GM19438 (cell line): ENCODE measurements around the gene ARHGEF33.
A peak's percentile ranks its signal among the peaks of the same experiment; 100 is the strongest.

Experiments used
- ATAC-seq: cut with Tn5 transposase; IDR thresholded peaks from one replicate; pipeline ENCODE4 v1.9.1; 2021; ENCODE audit warnings: low read depth; ENCODE audit not compliant: unreplicated experiment

Gene ARHGEF33

GRCh38 chr2:38889575-38889974 lies at the start of gene ARHGEF33:
ARHGEF33 (plus strand) TSS chr2:38889875; CDS start chr2:38919448, 29,573 bp downstream.
- ATAC-seq, result no peak

GRCh38 chr2:38850045-38850444 lies 39.6 kb upstream of the ARHGEF33 start:
- ATAC-seq, result peak; percentile 99

GRCh38 chr2:38856165-38856564 lies 33.5 kb upstream of the ARHGEF33 start:
- no peak for ATAC-seq

- no peak for ATAC-seq
Observed at GRCh38 chr2:38862476-38862875, 27.2 kb upstream of the ARHGEF33 start.

- ATAC-seq, result no peak
Observed at GRCh38 chr2:38863061-38863695, 26.5 kb upstream of the ARHGEF33 start.

- no peak for ATAC-seq
Observed at GRCh38 chr2:38866773-38867443, 22.8 kb upstream of the ARHGEF33 start.

- ATAC-seq, result no peak
Observed at GRCh38 chr2:38871432-38871831, 18.2 kb upstream of the ARHGEF33 start.

GRCh38 chr2:38873763-38874162 lies 15.9 kb upstream of the ARHGEF33 start:
- no peak for ATAC-seq

GRCh38 chr2:38875227-38875575 lies 14.5 kb upstream of the ARHGEF33 start:
- no peak for ATAC-seq

GRCh38 chr2:38875576-38876367 lies 13.9 kb upstream of the ARHGEF33 start, which contains the start of the genes DHX57 and MORN2:
DHX57 (minus strand) TSS chr2:38875934; CDS start chr2:38868405, 7,529 bp downstream.
MORN2 (plus strand) TSS chr2:38875976.
- ATAC-seq, result peak; percentile 100

GRCh38 chr2:38876407-38876806 lies 13.3 kb upstream of the ARHGEF33 start:
- ATAC-seq, result no peak

GRCh38 chr2:38886063-38886462 lies 3.6 kb upstream of the ARHGEF33 start:
- ATAC-seq, result no peak

- no peak for ATAC-seq
Observed at GRCh38 chr2:38887347-38887746, 2.3 kb upstream of the ARHGEF33 start.

GRCh38 chr2:38887902-38888554 lies 1.6 kb upstream of the ARHGEF33 start:
- no peak for ATAC-seq

- ATAC-seq, result no peak
Observed at GRCh38 chr2:38889045-38889444, 630 bp upstream of the ARHGEF33 start.

- ATAC-seq, result no peak
Observed at GRCh38 chr2:38892819-38893218, 3.1 kb downstream of the ARHGEF33 start.

GRCh38 chr2:38898256-38898655 lies 8.6 kb downstream of the ARHGEF33 start:
- ATAC-seq, result no peak

- no peak for ATAC-seq
Observed at GRCh38 chr2:38900726-38901125, 11.1 kb downstream of the ARHGEF33 start.

GRCh38 chr2:38905251-38905650 lies 15.6 kb downstream of the ARHGEF33 start:
- ATAC-seq, result no peak

GRCh38 chr2:38907242-38907641 lies 17.6 kb downstream of the ARHGEF33 start:
- ATAC-seq, result no peak
